Measurements from ENCODE around the gene PFKFB4.
"Not testable (repeated sequence)": the region's sequence is repeated elsewhere in the genome, so short reads cannot be mapped to it uniquely, and the experiment has no call there.

PFKFB4 gene

GRCh38 chr3:48558493-48559134 lies 2.0 kb upstream of the PFKFB4 start:
- no peak for DNase-seq (ENCODE audit: low read depth)

DNA sequence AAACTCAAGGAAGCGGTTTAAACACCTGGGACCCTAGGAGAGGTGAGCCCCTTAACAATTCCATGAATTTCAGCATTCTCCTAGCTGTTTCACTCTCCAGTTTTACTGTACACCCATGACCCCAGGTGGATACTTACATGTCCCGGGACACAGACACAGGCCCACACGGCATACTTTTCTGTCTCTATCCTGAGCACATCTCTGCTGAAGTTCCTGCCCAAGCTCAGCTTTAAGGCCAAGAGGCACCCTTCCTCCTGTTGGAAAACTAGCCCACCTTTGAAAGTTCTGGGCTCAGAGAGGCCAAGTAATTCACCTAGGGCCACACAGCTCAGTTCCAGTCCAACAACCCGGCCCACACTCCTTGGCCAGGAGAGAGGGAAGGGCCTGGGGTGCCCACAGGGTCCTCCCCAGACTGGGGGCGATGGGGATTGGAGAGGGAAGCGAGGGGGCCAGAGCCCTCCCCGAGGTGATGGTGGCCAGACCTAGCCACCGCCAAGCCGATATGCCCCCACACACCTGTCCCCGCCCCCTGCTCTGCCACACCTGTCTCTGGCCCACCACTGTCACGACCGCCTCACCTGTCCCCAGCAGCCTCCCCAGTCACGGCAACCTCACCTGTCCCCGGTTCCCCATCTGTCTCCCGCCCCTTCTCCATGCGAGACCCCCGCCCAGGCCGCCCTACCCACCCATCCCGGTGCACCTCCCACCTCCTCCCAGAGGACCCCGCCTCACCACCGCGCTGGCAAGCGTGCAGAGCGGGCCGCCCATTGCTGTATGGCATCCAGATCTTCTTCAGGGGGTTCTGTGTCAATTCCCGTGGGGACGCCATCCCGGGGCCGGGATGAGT lies 431 bp downstream of the PFKFB4 start:
- DNase-seq (ENCODE audit: low read depth): no peak

GRCh38 chr3:48555231-48555948 lies 1.2 kb downstream of the PFKFB4 start:
- no peak for DNase-seq (ENCODE audit: low read depth)

DNA sequence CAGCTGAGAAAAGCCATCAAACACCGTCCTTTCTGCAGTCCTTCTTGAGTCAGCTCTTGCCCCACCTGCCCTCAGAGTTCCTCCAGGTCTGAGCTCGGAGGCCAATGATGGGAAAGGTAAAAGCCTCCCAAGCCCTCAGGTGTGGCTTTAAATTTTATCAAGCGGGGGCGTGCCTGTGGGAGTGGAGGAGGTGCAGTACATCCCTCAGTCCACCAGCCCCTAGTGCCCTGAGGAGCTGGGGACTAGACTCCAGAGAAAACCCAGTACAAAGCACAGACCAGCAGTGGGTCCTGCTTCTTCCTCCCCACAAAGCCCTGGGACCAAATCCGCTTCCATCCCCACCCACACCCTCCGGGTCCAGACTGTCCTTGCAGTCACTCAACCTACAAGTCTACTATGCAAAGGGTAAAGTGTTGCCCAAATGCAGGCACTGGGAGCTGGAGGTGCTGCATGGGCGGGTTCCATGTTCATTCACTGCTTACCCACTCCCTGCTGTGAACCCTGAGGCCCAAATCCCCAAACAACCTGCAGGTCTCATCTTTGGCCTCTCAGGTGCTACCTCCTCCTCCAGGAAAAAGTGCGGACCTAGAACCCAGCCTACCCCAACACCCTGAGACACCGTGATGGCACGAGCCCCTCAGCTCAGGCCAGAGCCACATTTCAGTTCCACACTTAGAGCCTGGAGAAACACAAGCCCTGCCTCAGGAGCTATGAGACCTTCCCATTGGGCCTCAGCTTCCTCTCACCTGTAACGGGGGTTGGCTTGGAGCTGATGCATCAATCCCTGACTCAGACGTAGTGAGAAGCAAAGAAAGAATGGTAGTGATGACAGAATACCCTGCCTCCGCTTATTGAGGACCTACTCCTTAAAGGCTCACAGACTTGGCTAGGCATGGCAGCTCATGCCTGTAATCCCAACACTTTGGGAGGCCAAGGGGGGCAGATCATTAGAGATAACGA lies 2.4 kb downstream of the PFKFB4 start:
- DNase-seq (ENCODE audit: low read depth): no peak

DNA sequence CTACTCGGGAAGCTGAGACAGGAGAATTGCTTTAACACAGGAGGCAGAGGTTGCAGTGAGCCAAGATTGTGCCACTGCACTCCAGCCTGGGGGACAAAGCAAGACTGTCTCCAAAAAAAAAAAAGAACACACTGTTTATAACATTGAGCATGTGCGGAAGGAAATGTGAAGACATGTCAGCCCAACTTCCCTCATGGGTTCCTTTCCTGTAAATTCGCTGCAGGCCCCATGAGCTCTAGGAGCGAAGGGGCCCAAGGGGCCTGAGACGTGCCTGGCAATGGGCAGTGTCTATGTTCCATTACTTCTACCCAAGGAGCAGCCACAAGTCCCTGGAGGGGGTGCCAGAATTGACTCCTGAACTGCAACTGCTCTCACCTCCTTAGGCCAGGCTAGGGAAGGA lies 3.2 kb downstream of the PFKFB4 start:
- DNase-seq (ENCODE audit: low read depth): no peak

GRCh38 chr3:48552111-48552951 lies 4.3 kb downstream of the PFKFB4 start:
- no peak for DNase-seq (ENCODE audit: low read depth)

GRCh38 chr3:48551651-48552050 lies 5.0 kb downstream of the PFKFB4 start:
- DNase-seq (ENCODE audit: low read depth): not testable (repeated sequence)

DNA sequence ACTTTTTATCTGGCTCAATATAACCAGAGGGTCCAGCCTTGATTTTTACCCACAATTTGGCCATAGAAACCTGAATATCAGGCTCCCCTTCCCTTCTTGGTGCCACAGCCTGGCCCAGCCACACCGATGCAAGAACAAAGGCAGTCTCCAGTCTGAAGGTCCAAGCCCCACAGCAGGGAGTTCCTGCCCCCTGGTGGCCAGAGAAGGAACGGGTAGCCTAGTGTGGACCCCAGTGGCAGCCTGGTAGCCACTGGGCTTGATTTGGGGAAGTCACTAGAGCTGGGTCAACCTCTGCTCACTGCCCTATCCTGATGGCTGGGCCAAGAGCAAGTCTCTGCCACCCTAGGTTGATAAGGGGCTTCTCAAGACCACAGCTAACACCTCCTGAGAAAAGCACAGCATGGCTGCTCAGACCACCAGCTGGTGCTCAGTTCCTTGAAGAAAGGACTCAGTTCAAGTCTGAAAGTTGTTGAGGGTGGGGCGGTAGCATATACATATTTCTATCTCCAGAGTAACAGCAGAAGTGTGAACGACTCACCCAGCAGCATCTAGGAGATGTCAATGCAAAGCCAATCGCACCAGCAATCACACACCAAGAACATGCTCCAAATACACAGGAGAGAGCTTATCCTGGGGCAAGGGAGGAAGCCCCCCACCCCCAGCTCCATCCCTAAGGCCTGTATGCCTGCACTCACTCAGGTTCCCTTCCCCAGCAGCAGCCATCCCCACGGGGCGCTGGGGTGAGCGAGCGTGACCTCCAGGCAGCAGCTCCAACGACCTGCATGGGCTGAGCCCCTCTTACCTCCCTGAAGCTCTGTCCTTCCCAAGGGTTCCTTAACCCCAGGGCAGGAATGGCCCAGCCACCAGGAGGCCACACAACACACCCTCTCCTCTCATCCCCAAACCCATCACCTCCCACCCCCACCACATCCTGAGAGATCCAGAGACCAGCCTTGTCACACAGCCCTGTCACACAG lies 7.6 kb downstream of the PFKFB4 start:
- no peak for DNase-seq (ENCODE audit: low read depth)

DNA sequence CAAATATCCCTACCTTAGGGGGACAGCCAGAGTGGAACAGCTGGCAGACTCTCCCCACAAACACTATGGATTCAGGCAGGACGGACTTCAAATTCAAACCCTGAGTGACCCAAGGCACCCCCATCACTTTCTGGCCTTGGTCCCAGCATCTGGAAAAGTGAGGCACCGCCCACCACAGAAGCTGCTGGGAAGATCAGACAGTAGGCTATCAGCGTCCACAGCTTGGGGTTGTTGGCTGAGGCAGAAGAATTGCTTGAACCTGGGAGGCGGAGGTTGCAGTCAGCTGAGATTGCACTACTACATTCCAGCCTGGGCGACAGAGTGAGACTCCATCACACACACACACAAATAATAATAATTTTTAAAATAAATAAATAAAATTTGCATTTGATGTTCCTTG lies 8.5 kb downstream of the PFKFB4 start:
- no peak for DNase-seq (ENCODE audit: low read depth)

DNA sequence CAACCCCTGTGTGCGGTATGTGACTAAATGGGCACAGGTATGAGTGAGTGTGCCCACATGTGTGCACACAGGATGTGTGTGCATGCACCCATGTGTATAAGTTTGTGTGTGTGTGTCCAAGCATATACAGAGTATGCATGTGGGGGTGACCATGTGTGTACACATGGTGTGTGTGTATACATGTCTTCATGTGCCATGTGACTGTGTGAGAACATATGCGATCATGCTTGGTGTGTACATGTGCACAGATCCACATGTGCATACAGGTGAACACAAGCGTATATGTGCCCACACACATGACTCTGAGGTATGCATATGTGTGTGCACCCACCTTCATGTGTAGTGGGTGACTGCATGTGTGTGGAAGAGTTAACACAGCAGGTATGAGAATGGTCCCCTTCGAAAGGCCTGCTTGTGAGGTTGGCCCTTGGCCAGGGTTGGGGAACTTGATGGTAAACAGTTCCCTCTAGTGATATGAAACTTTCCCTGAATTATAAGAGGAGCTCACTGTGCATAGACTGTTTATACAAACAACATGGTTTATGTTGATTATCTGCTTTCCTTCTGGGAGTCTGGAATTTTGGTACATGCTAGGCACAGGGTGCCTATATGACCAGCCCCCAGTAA lies 10.3 kb downstream of the PFKFB4 start:
- no peak for DNase-seq (ENCODE audit: low read depth)

DNA sequence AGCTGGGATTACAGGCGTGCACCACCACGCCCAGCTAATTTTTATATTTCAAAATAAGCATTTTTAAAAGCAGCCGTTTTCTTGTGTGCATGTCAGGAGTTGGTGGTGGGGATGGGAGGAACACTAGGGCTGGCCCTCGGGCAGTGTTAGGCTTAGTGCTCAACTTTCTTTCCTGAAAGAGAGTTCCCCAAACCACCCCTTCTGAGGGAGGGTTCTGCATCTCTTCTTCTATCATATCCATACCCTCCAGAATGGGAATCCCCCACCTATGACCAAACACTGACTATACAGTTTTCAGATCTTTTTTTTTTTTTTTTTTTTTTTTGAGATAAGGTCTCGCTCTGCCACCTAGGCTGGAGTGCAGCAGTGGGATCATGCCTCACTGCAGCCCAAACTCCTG lies 12.5 kb downstream of the PFKFB4 start:
- no peak for DNase-seq (ENCODE audit: low read depth)

DNA sequence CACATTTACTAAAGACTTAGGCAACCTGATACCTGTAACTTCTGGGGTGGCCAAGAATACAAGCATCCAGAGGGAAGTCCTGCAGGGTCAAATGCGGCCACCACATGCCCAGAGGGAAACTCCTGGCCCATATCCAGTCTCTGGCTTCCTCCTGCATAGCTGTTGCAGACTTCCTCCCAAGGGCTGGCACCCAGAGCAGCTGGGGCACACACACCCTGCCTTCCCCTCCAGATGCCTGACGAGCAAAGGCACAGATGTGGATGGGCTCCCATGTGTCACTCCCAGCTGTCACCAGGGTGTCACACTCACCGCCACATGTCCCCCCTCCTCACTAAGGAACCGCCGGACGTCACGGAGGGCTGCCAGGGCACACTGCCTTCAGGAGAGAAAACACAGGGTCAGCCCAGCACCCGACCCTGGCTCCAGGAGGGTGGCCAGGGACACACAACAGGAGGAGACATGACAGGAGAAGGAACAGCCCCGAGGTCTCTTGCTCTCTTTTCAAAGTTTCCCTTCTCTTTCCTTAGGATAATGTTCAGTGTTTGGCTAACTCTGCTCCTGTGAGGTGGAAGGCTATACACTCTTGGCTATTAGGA lies 13.2 kb downstream of the PFKFB4 start:
- no peak for DNase-seq (ENCODE audit: low read depth)

DNA sequence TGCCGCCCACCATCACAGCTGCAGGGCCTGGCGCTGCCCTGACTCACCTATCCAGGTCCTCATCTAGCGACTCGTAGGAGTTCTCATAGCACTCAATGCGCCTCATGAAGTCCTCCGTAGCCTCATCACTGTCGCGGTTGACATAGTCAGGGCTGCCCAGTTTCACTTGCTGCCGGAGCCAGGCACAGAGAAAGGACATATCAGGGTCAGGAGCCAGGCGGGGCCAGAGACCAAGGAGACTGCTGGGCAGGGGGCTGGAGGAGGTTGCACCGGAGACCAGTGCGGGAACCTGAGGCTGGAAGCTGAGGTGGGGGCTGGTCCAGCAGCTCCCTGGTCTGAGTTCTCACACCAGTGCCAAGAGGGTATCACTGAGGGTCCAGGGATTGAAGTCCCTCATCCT lies 18.2 kb downstream of the PFKFB4 start:
- no peak for DNase-seq (ENCODE audit: low read depth)

DNA sequence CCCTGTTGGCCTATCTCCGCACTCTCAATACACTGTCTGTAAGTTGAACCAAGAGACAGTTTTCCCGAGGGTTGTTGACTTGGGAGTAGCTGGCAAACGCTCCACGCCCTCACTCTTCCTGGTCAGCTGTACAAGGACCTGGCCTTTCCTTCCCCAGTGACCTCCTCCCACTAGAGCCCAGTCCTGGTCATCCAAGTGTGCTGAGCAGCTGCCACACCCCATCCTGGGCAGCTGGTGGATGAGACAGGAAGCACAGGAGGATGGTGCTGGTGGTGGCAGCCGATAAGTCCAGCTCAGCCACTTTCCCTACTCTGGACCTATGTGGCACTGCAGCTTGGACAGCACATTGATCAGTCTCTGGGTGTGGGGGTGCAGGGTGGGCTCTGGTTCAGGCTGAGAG lies 19.8 kb downstream of the PFKFB4 start:
- no peak for DNase-seq (ENCODE audit: low read depth)

DNA sequence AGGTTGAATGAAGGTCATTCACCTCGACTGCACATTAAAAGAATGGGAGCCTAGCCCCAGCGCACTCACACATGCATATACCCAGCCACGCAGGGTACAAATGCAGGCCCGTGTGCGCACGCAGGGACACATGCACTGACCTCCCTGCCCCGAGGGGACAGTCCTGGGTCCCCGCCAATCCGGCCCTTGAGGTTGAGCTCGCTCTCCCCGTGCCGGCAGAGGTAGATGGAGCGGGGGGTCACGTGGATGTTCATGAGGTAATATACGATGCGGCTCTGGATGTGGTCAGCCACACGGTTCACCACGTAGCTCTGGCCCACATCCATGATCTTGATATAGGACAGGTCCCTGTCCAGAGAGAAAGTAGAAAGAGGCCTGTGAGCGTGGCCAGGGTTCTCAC lies 20.5 kb downstream of the PFKFB4 start:
- no peak for DNase-seq (ENCODE audit: low read depth)

DNA sequence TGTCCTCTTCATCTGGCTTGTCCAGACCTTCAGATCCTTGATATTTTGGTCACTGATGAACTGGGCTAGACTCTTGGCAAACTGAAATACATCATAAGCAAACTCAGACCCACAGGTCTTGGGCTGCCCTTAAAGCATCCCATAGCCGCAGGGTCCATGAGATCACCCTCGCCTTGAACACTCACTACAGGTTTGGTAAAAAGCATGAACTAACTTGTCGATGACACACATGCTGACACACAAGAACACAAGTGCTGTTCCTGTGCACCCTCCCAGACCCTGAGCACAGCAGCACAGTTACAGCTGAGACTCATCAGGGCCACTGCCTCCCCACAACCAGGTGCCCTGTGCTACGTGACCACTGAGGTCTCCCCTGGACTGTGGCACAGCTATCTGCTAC lies 21.0 kb downstream of the PFKFB4 start:
- DNase-seq (ENCODE audit: low read depth): no peak

- DNase-seq (ENCODE audit: low read depth): no peak
These were observed 23.6 kb downstream of the PFKFB4 start for GRCh38 chr3:48532977-48533337.

DNA sequence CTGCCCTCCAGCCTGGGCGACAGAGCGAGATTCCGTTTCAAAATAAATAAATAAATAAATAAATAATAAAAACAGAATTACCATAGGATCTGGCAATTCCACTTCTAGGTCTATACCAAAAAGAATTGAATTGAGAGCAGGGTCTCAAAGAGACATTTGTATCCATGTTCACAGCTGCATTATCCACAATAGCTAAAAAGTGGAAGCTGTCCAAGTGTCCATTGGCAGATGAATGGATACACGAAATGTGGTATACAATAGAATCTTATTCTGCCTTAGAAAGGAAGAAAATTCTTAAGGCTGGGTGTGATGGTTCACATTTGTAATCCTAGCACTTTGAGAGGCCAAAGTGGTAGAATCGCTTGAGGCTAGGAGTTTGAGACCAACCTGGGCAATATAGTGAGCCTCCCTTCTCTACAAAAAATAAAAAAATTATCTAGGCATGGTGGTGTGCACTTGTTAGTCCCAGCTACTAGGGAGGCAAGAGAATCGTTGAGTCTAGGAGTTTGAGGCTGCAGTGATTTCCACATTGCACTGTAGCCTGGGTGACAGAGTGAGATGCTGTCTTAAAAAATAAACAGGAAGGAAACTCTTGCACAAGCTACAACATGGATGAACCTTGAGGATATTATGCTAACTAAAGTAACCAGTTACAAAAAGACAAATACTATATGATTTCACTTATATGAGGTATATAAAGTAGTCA lies 24.2 kb downstream of the PFKFB4 start:
- DNase-seq (ENCODE audit: low read depth): no peak

Measured in HS-5 (cell line).